HG03108 (cell line): ENCODE data around the gene BRME1.

Source experiments
- ATAC-seq: cut with Tn5 transposase; IDR thresholded peaks from one replicate; pipeline ENCODE4 v1.9.1; 2021; ENCODE audit warnings: moderate library complexity; ENCODE audit not compliant: unreplicated experiment

The BRME1 gene

GRCh38 chr19:13833330-13834243 is 72.3 kb downstream of the BRME1 start:
- peak; percentile 73 for ATAC-seq
